ENCODE data around the gene DYNC1H1. TPM values are rescaled to one million over a fixed set of nuclear protein-coding genes. Genes with fewer than 3 reads are reported as not detected.

DYNC1H1 gene
- total and polyA plus RNA-seq, 2 of the 13 experiments (the other 11 are each of a cell fraction or from before 2014, with no cell fraction given): 74.4 to 239 TPM

GRCh38 chr14:102037686-102038085, 73.3 kb downstream of the DYNC1H1 start:
- Histone ChIP-seq H3K36me3 (replicated peaks in 1 of 2; ENCODE audit: control insufficient read depth in 1 of 2, insufficient read depth in 2 of 2, low read length in 2 of 2) (peaks cover 58 to 91% of the 10 kb centered on the region in 2 experiments), H3K4me3 (replicated peaks in 1 of 3; ENCODE audit: insufficient read depth in 1 of 3, low read depth in 2 of 3, low read length in 3 of 3) (no peak overlapping the region), H3K9me3 (ENCODE audit: low read length) (no peaks in the 10 kb centered on the region), H3K4me2 (ENCODE audit: low read depth, low read length) (no peak overlapping the region), H3K79me2 (ENCODE audit: insufficient read depth, low read length) (no peaks in the 10 kb centered on the region), H4K20me1 (ENCODE audit: insufficient read depth, low read length) (no peaks in the 10 kb centered on the region), H2AFZ (ENCODE audit: low read length) (no peak overlapping the region), H3K9ac (ENCODE audit: insufficient read depth, low read depth, low read length) (no peak overlapping the region), H3K27ac (ENCODE audit: extremely low read length, insufficient read depth, low read length) (no peak overlapping the region), H3K27me3 (ENCODE audit: control insufficient read depth in 1 of 2, insufficient read depth in 2 of 2, low read length in 2 of 2) (no peaks in the 10 kb centered on the region), H3K4me1 (ENCODE audit: insufficient read depth, low read length) (no peaks in the 10 kb centered on the region)
- 81% methylated on average over 1 of the region's 1 CpG for WGBS (ENCODE audit: low lambda C conversion rate)
- ATAC-seq (no peak), DNase-seq (ENCODE audit: low spot score) (no peak), FAIRE-seq (no peak)
- ChIA-PET POLR2A (no interaction called here), CTCF (ENCODE audit: low intra/inter-chr PET ratio, low total read pairs) (no interaction called here)
- intact Hi-C loops (cut with micrococcal nuclease; ENCODE audit: unreplicated experiment): loop anchor here (10.0 kb wide), 1 partner anchor 1823 kb away; no protein-coding TSS in a partner anchor
- TF ChIP-seq DR1 (CRISPR knock-in tag; IDR thresholded peaks at IDR 0.05): no peak
- TF ChIP-seq ZNF274 (CRISPR knock-in tag; IDR thresholded peaks at IDR 0.05): no peak
- TF ChIP-seq AFF4 (CRISPR knock-in tag; IDR thresholded peaks at IDR 0.05): no peak
- no peak for TF ChIP-seq MEIS2 (CRISPR knock-in tag; IDR thresholded peaks at IDR 0.05)
- TF ChIP-seq SOX13 (IDR thresholded peaks at IDR 0.05): no peak
- no peak for TF ChIP-seq SOX13 (CRISPR knock-in tag; conservative IDR thresholded peaks at IDR 0.05 in 1 of 2, IDR thresholded peaks at IDR 0.05 in 1 of 2)
- no TSS peak for BruUV-seq (replicated peaks)
- in situ Hi-C loops (cut with HindIII; ENCODE audit: extremely low pct_ligation_motif_present, low pct_unique_long_range_greater_than_20kb): no loop called here
